ENCODE data around the gene PHTF2. TPM values are rescaled to one million over a fixed set of nuclear protein-coding genes. Genes with fewer than 3 reads are reported as not detected.

Gene PHTF2
- total and polyA plus RNA-seq, 2 donors (not counting 3 experiments of a cell fraction or from before 2014, with no cell fraction given), result 13.3 to 21.4 TPM

- dilution Hi-C loops (cut with MboI; ENCODE audit: extremely low pct_ligation_motif_present, low sequenced_read_pairs) (no loop called here), intact Hi-C loops (cut with micrococcal nuclease) (no loop called here)
- H3K27ac ChIP-seq (ENCODE audit: insufficient read depth, low read depth, low read length), result no peak overlapping the region
- H3K4me3 ChIP-seq (replicated peaks in 1 of 3; ENCODE audit: insufficient read depth in 1 of 3, low read depth in 1 of 3, low read length in 3 of 3), result no peak overlapping the region
- FAIRE-seq (no peak), DNase-seq (ENCODE audit: low read depth, low spot score) (no peak)
- H3K4me2 ChIP-seq (ENCODE audit: insufficient read depth, low read length), result no peak overlapping the region
- ChIA-PET CTCF (no interaction called here), POLR2A (no interaction called here)
- no peaks in the 10 kb centered on the region for H3K9me1 ChIP-seq (replicated peaks; ENCODE audit: control insufficient read depth, extremely low read depth, insufficient read depth, low read length)
- no peaks in the 10 kb centered on the region for H3K79me2 ChIP-seq (ENCODE audit: control insufficient read depth, insufficient read depth, low read length)
- H3K9ac ChIP-seq (replicated peaks; ENCODE audit: extremely low read depth, insufficient read depth, low read length), result no peak overlapping the region
- no peaks in the 10 kb centered on the region for H3K9me3 ChIP-seq (replicated peaks; ENCODE audit: control insufficient read depth, insufficient read depth, low read length)
- H4K20me1 ChIP-seq (replicated peaks; ENCODE audit: control insufficient read depth, extremely low read depth, insufficient read depth, low read length), result no peaks in the 10 kb centered on the region
- BruUV-seq (replicated peaks), result no TSS peak
- no peak overlapping the region for H2AFZ ChIP-seq (ENCODE audit: low read depth, low read length)
- H3K36me3 ChIP-seq (ENCODE audit: control insufficient read depth in 2 of 2, extremely low read depth in 1 of 2, insufficient read depth in 2 of 2, low read length in 2 of 2), result no peaks in the 10 kb centered on the region
- H3K4me1 ChIP-seq (ENCODE audit: control insufficient read depth, extremely low read depth, insufficient read depth, low read length), result no peaks in the 10 kb centered on the region
- H3K27me3 ChIP-seq (ENCODE audit: control insufficient read depth in 2 of 2, insufficient read depth in 2 of 2, low read length in 2 of 2), result peaks cover 0 to 10% of the 10 kb centered on the region in 2 experiments
- TF ChIP-seq EZH2 (IDR thresholded peaks at IDR 0.05; ENCODE audit: borderline replicate concordance, low read depth, low read length, severe bottlenecking) (no peak), POLR2A (IDR thresholded peaks at IDR 0.05; ENCODE audit: low read depth, low read length) (no peak), POLR2AphosphoS5 (IDR thresholded peaks at IDR 0.05; ENCODE audit: insufficient read depth, low read depth, low read length) (no peak), FOS (IDR thresholded peaks at IDR 0.05; ENCODE audit: borderline replicate concordance, insufficient read depth, low read length) (no peak), MAX (IDR thresholded peaks at IDR 0.05; ENCODE audit: insufficient read depth, insufficient read length) (no peak), JUN (IDR thresholded peaks at IDR 0.05; ENCODE audit: borderline replicate concordance, insufficient read depth, insufficient read length, low read depth) (no peak)
Observed at GRCh38 chr7:77991656-77992055, 193.1 kb downstream of the PHTF2 start.

- POLR2A ChIA-PET, result no interaction called here
Observed at GRCh38 chr7:77993838-77994237, 195.3 kb downstream of the PHTF2 start.

More at GRCh38 chr7:77993838-77994237, 195.3 kb downstream of the PHTF2 start:
- H3K4me3 ChIP-seq (replicated peaks in 1 of 3; ENCODE audit: insufficient read depth in 1 of 3, low read depth in 1 of 3, low read length in 3 of 3), result no peak overlapping the region
- peaks cover 0 to 10% of the 10 kb centered on the region in 2 experiments for H3K27me3 ChIP-seq (ENCODE audit: control insufficient read depth in 2 of 2, insufficient read depth in 2 of 2, low read length in 2 of 2)
- H3K4me1 ChIP-seq (ENCODE audit: control insufficient read depth, extremely low read depth, insufficient read depth, low read length), result no peaks in the 10 kb centered on the region
- no TSS peak for BruUV-seq (replicated peaks)
- H3K79me2 ChIP-seq (ENCODE audit: control insufficient read depth, insufficient read depth, low read length), result no peaks in the 10 kb centered on the region
- dilution Hi-C loops (cut with MboI; ENCODE audit: extremely low pct_ligation_motif_present, low sequenced_read_pairs), result no loop called here
- no peaks in the 10 kb centered on the region for H3K9me3 ChIP-seq (replicated peaks; ENCODE audit: control insufficient read depth, insufficient read depth, low read length)
- FAIRE-seq, result no peak
- no peak overlapping the region for H3K9ac ChIP-seq (replicated peaks; ENCODE audit: extremely low read depth, insufficient read depth, low read length)
- H3K9me1 ChIP-seq (replicated peaks; ENCODE audit: control insufficient read depth, extremely low read depth, insufficient read depth, low read length), result no peaks in the 10 kb centered on the region
- no peak overlapping the region for H3K4me2 ChIP-seq (ENCODE audit: insufficient read depth, low read length)
- no peak overlapping the region for H2AFZ ChIP-seq (ENCODE audit: low read depth, low read length)
- TF ChIP-seq CTCF (IDR thresholded peaks at IDR 0.05; ENCODE audit: extremely low read depth in 1 of 2, insufficient read depth in 1 of 2, low read depth in 1 of 2, low read length in 2 of 2), result no peak
- TF ChIP-seq FOS (IDR thresholded peaks at IDR 0.05; ENCODE audit: borderline replicate concordance, insufficient read depth, low read length), result no peak
- no peak for TF ChIP-seq MAX (IDR thresholded peaks at IDR 0.05; ENCODE audit: insufficient read depth, insufficient read length)
- no peak for TF ChIP-seq EZH2 (IDR thresholded peaks at IDR 0.05; ENCODE audit: borderline replicate concordance, low read depth, low read length, severe bottlenecking)
- no peak for TF ChIP-seq MYC (IDR thresholded peaks at IDR 0.05; ENCODE audit: low read depth, low read length)
- no peak for TF ChIP-seq POLR2AphosphoS5 (IDR thresholded peaks at IDR 0.05; ENCODE audit: insufficient read depth, low read depth, low read length)
- TF ChIP-seq POLR2A (IDR thresholded peaks at IDR 0.05; ENCODE audit: low read depth, low read length), result no peak
- TF ChIP-seq JUN (IDR thresholded peaks at IDR 0.05; ENCODE audit: borderline replicate concordance, insufficient read depth, insufficient read length, low read depth), result no peak
- TF ChIP-seq GATA2 (IDR thresholded peaks at IDR 0.05; ENCODE audit: insufficient read depth, insufficient read length, low read depth, low read length), result no peak
- no peak for DNase-seq (ENCODE audit: low read depth, low spot score)
- CTCF ChIA-PET, result no interaction called here
- H3K36me3 ChIP-seq (ENCODE audit: control insufficient read depth in 2 of 2, extremely low read depth in 1 of 2, insufficient read depth in 2 of 2, low read length in 2 of 2), result no peaks in the 10 kb centered on the region
- intact Hi-C loops (cut with micrococcal nuclease), result no loop called here
- no peak overlapping the region for H3K27ac ChIP-seq (ENCODE audit: insufficient read depth, low read depth, low read length)
- H4K20me1 ChIP-seq (replicated peaks; ENCODE audit: control insufficient read depth, extremely low read depth, insufficient read depth, low read length), result no peaks in the 10 kb centered on the region
